Activated CD8-positive, alpha-beta memory T cell treated with anti-CD3 and anti-CD28 coated beads for 1 hour (primary cell): ENCODE data around the gene ZNF497.
A peak's percentile ranks its signal among the peaks of the same experiment; 100 is the strongest.
"Not testable (repeated sequence)": the region's sequence is repeated elsewhere in the genome, so short reads cannot be mapped to it uniquely, and the experiment has no call there.

Experiments
- DNase-seq, 2 donors: peaks; one replicate each; pipeline ENCODE4 v3.0.0-alpha.2; 2020; ENCODE audit warnings: low read depth in 1 of 2; ENCODE audit errors: extremely low read depth in 1 of 2

Gene ZNF497

GRCh38 chr19:58362272-58362994, at the start of gene ZNF497:
Gene ZNF497 (minus strand): TSS chr19:58362751. CDS start chr19:58357635, 5,116 bp downstream.
- peak; percentile 95 to 97 for DNase-seq

GRCh38 chr19:58409010-58409790, 46.6 kb upstream of the ZNF497 start:
- DNase-seq = no peak

GRCh38 chr19:58408152-58409009, 45.8 kb upstream of the ZNF497 start, which contains the start of gene ZNF584:
Gene ZNF584 (plus strand): TSS chr19:58408649. CDS start chr19:58409148, 499 bp downstream.
- DNase-seq = peak; percentile 83 to 87

- no peak for DNase-seq
These were observed 45.2 kb upstream of the ZNF497 start for GRCh38 chr19:58407658-58408151.

- DNase-seq = no peak
These were observed 44.5 kb upstream of the ZNF497 start for GRCh38 chr19:58406818-58407657.

- not testable (repeated sequence) for DNase-seq
These were observed 41.4 kb upstream of the ZNF497 start for GRCh38 chr19:58403920-58404478.

- DNase-seq = no peak
These were observed 39.4 kb upstream of the ZNF497 start for GRCh38 chr19:58401840-58402421.

- peak; percentile 96 to 99 for DNase-seq
These were observed 38.6 kb upstream of the ZNF497 start for GRCh38 chr19:58400916-58401839.

GRCh38 chr19:58400316-58400915, 37.9 kb upstream of the ZNF497 start:
- DNase-seq = no peak

- DNase-seq = no peak
These were observed 37.4 kb upstream of the ZNF497 start for GRCh38 chr19:58399903-58400302.

- DNase-seq = no peak
These were observed 36.0 kb upstream of the ZNF497 start for GRCh38 chr19:58398545-58398944.

- DNase-seq = no peak
These were observed 35.5 kb upstream of the ZNF497 start for GRCh38 chr19:58398087-58398486.

GRCh38 chr19:58397533-58398037, 35.0 kb upstream of the ZNF497 start:
- DNase-seq = no peak

- DNase-seq = no peak
These were observed 34.4 kb upstream of the ZNF497 start for GRCh38 chr19:58396691-58397532.

GRCh38 chr19:58395979-58396627, 33.6 kb upstream of the ZNF497 start:
- DNase-seq = no peak
